Caco-2 (cell line): Measurements from ENCODE around the gene CDPF1. TPM values are rescaled to one million over a fixed set of nuclear protein-coding genes. Genes with fewer than 3 reads are reported as not detected.

ENCODE experiments used
- BruUV-seq: library from RNA; stranded (reverse); fragments of 400-500 nt; replicated peaks from 2 replicates; lab custom pipeline; 2021; lab: Mats Ljungman, UMichigan
- CTCF ChIA-PET: fragments of 300-600 bp; sonication (Branson Sonifier 250); formaldehyde crosslinking; loops from one replicate; lab custom pipeline; 2022; ENCODE audit warnings: antibody characterized with exemption; lab: Charles Lee
- POLR2A ChIA-PET: fragments of 300-600 bp; sonication (Branson Sonifier 250); formaldehyde crosslinking; loops from one replicate; lab custom pipeline; 2022; ENCODE audit warnings: antibody characterized with exemption; lab: Charles Lee
- DNase-seq, 2 experiments: peaks; one replicate each; pipeline versions ENCODE4 v3.0.0 to v3.0.0-alpha.2; 2020 to 2022
- H3K27me3 ChIP-seq: replicated peaks from 2 replicates; pipeline ENCODE4 v1.6.0; 2011; ENCODE audit warnings: low read length; ENCODE audit not compliant: control insufficient read depth, insufficient read depth
- H3K36me3 ChIP-seq: 2 replicates; pipeline ENCODE4 v1.5.1; 2011; ENCODE audit warnings: low read length; ENCODE audit not compliant: control insufficient read depth, insufficient read depth
- H3K4me1 ChIP-seq: fragments of 250-450 bp; sonication (Bioruptor Pico); 2 replicates; pipeline ENCODE4 v1.5.1; 2020; ENCODE audit warnings: mild to moderate bottlenecking
- H3K4me3 ChIP-seq: 2 replicates; pipeline ENCODE4 v1.5.1; 2011; ENCODE audit warnings: low read depth, mild to moderate bottlenecking, control low read depth, low read length
- H3K9me3 ChIP-seq: fragments of 250-450 bp; sonication (Bioruptor Pico); 2 replicates; pipeline ENCODE4 v1.5.1; 2020; ENCODE audit warnings: mild to moderate bottlenecking, moderate library complexity
- H3K27ac Mint-ChIP-seq: one replicate; pipeline ENCODE4 v1.8.0; 2022; ENCODE audit warnings: mixed read lengths; ENCODE audit not compliant: unreplicated experiment
- H3K27me3 Mint-ChIP-seq: one replicate; pipeline ENCODE4 v1.8.0; 2022; ENCODE audit warnings: mixed read lengths; ENCODE audit not compliant: insufficient read depth, unreplicated experiment
- H3K36me3 Mint-ChIP-seq: one replicate; pipeline ENCODE4 v1.8.0; 2022; ENCODE audit warnings: mild to moderate bottlenecking, mixed read lengths; ENCODE audit not compliant: insufficient read depth, unreplicated experiment
- H3K4me1 Mint-ChIP-seq: one replicate; pipeline ENCODE4 v1.8.0; 2022; ENCODE audit warnings: low read depth, mixed read lengths; ENCODE audit not compliant: unreplicated experiment
- H3K4me3 Mint-ChIP-seq: one replicate; pipeline ENCODE4 v1.8.0; 2022; ENCODE audit warnings: mild to moderate bottlenecking, moderate library complexity, mixed read lengths; ENCODE audit not compliant: unreplicated experiment
- H3K9me3 Mint-ChIP-seq: one replicate; pipeline ENCODE4 v1.8.0; 2022; ENCODE audit warnings: mixed read lengths; ENCODE audit not compliant: unreplicated experiment
- intact Hi-C: fragments of 100-400 bp; cut with micrococcal nuclease; formaldehyde crosslinking; loops from one replicate; pipeline ENCODE4 v1.10.0; 2022; ENCODE audit not compliant: unreplicated experiment
- total RNA-seq: library from RNA; stranded (reverse); gene quantifications from 2 replicates; pipeline ENCODE4 v1.2.3, GENCODE V29; 2022
- TF ChIP-seq, protein P1 (sequence below), 2 experiments: fragments of 200-600 bp in 1 of 2; IDR thresholded peaks; 1 replicate in 1 of 2; 2 replicates in 1 of 2; pipeline versions ENCODE4 v1.5.1 to v1.8.0; 2011 to 2022; ENCODE audit warnings: antibody characterized with exemption in 1 of 2, control low read depth in 1 of 2, inconsistent platforms in 1 of 2, low read depth in 1 of 2, low read length in 1 of 2, mild to moderate bottlenecking in 1 of 2, moderate library complexity in 1 of 2; ENCODE audit not compliant: insufficient read depth in 1 of 2, severe bottlenecking in 1 of 2, unreplicated experiment in 1 of 2

Gene CDPF1
- total RNA-seq, 1 experiment from 2014 or later = 7.2 TPM

DNA sequence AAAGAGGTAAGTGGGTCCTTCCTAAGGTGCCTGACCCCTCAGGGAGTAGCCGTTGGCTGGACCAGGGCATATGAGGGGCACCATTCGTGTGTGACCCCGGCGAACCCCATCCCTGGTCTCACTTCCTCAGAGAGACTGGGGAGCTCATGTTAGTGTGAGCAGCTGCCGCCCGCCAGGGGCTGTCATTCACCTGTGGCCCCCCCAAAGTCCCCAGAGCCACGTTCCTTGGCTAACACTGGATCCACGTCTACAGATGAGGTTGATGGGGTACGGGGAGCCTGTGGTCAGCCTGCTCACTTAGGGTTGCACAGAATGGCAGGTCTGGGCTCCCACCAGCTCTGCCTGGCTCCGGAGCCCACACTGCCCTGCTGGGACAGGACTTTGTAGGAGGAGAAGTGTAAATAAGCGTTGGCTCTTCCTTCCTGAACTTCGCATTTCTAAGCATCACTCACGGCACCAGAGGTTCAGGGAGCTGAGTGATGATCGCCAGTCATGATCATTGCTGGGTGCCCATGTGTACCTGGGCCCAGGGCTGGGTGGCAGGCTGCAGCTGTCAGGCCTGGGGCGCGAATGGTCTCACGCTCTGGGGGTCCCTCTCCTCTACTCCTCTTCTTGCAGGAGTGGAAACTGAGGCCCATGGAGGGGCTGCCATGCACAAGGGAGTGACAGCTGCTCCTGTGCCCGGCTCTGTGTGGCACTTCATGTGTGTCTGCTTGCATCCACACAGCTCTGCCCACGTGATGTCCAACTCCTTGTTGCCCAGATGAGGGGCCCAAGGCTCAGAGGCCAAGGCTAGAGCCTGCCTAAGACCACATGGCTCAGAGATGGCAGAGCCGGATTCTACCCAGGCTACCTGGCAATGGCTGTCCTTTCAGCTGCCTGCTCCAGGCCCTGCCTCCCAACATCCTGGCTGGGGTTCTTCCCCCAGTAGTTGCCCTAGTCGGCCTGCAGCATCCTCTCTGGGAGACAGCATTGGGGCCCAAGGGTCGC is 28.9 kb upstream of the CDPF1 start:
- no TSS peak for BruUV-seq
- ChIA-PET POLR2A (no interaction called here), CTCF (no interaction called here)
- Mint-ChIP-seq H3K27ac (no peak overlapping the region), H3K36me3 (peaks cover 56% of the 10 kb centered on the region), H3K4me3 (no peak overlapping the region), H3K9me3 (no peaks in the 10 kb centered on the region), H3K27me3 (no peaks in the 10 kb centered on the region), H3K4me1 (peaks cover 5% of the 10 kb centered on the region)
- H3K9me3 ChIP-seq = no peaks in the 10 kb centered on the region
- H3K4me3 ChIP-seq = no peak overlapping the region
- intact Hi-C loops = no loop called here
- no peak for DNase-seq
- TF ChIP-seq, protein P1, sequence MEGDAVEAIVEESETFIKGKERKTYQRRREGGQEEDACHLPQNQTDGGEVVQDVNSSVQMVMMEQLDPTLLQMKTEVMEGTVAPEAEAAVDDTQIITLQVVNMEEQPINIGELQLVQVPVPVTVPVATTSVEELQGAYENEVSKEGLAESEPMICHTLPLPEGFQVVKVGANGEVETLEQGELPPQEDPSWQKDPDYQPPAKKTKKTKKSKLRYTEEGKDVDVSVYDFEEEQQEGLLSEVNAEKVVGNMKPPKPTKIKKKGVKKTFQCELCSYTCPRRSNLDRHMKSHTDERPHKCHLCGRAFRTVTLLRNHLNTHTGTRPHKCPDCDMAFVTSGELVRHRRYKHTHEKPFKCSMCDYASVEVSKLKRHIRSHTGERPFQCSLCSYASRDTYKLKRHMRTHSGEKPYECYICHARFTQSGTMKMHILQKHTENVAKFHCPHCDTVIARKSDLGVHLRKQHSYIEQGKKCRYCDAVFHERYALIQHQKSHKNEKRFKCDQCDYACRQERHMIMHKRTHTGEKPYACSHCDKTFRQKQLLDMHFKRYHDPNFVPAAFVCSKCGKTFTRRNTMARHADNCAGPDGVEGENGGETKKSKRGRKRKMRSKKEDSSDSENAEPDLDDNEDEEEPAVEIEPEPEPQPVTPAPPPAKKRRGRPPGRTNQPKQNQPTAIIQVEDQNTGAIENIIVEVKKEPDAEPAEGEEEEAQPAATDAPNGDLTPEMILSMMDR (IDR thresholded peaks at IDR 0.05; ENCODE audit: insufficient read depth in 1 of 2, low read depth in 1 of 2, low read length in 1 of 2, severe bottlenecking in 1 of 2, unreplicated experiment in 1 of 2) = no peak
- no peaks in the 10 kb centered on the region for H3K27me3 ChIP-seq
- H3K36me3 ChIP-seq = peaks cover 11% of the 10 kb centered on the region
- no peaks in the 10 kb centered on the region for H3K4me1 ChIP-seq

- Histone ChIP-seq H3K9me3 (no peaks in the 10 kb centered on the region), H3K4me1 (no peaks in the 10 kb centered on the region), H3K4me3 (no peak overlapping the region), H3K36me3 (peaks cover 14% of the 10 kb centered on the region), H3K27me3 (no peaks in the 10 kb centered on the region)
- ChIA-PET CTCF (no interaction called here), POLR2A (no interaction called here)
- TF ChIP-seq, protein P1 (IDR thresholded peaks at IDR 0.05; ENCODE audit: insufficient read depth in 1 of 2, low read depth in 1 of 2, low read length in 1 of 2, severe bottlenecking in 1 of 2, unreplicated experiment in 1 of 2) = no peak
- no peak overlapping the region for H3K27ac Mint-ChIP-seq
- no peaks in the 10 kb centered on the region for H3K9me3 Mint-ChIP-seq
- peaks cover 47% of the 10 kb centered on the region for H3K36me3 Mint-ChIP-seq
- H3K27me3 Mint-ChIP-seq = no peaks in the 10 kb centered on the region
- intact Hi-C loops = no loop called here
- DNase-seq = no peak
- H3K4me3 Mint-ChIP-seq = no peak overlapping the region
- BruUV-seq = no TSS peak
- peaks cover 5% of the 10 kb centered on the region for H3K4me1 Mint-ChIP-seq
Observed at GRCh38 chr22:46276563-46276962, 26.5 kb upstream of the CDPF1 start.

GRCh38 chr22:46275455-46276122 is 25.5 kb upstream of the CDPF1 start:
- H3K4me1 Mint-ChIP-seq = peaks cover 5% of the 10 kb centered on the region
- TF ChIP-seq, protein P1 (IDR thresholded peaks at IDR 0.05; ENCODE audit: insufficient read depth in 1 of 2, low read depth in 1 of 2, low read length in 1 of 2, severe bottlenecking in 1 of 2, unreplicated experiment in 1 of 2) = no peak
- intact Hi-C loops = no loop called here
- H3K27me3 ChIP-seq = no peaks in the 10 kb centered on the region
- H3K4me3 ChIP-seq = no peak overlapping the region
- H3K36me3 ChIP-seq = peaks cover 11% of the 10 kb centered on the region
- ChIA-PET CTCF (no interaction called here), POLR2A (no interaction called here)
- no peaks in the 10 kb centered on the region for H3K9me3 Mint-ChIP-seq
- H3K4me1 ChIP-seq = no peaks in the 10 kb centered on the region
- H3K9me3 ChIP-seq = no peaks in the 10 kb centered on the region
- DNase-seq = no peak
- BruUV-seq = no TSS peak
- no peaks in the 10 kb centered on the region for H3K27me3 Mint-ChIP-seq
- H3K4me3 Mint-ChIP-seq = no peak overlapping the region
- no peak overlapping the region for H3K27ac Mint-ChIP-seq
- peaks cover 47% of the 10 kb centered on the region for H3K36me3 Mint-ChIP-seq
